Hepatocyte (in vitro differentiated cells): Measurements from ENCODE around the gene F8. TPM values are rescaled to one million over a fixed set of nuclear protein-coding genes. Genes with fewer than 3 reads are reported as not detected.

Source experiments
- DNase-seq: peaks from one replicate; pipeline ENCODE4 v3.0.0-alpha.2; 2016; ENCODE audit warnings: low spot score
- H2AFZ ChIP-seq: fragments of 200-600 bp; sonication (generic); 2 replicates; pipeline ENCODE4 v1.6.0; 2016; ENCODE audit warnings: antibody characterized with exemption, mild to moderate bottlenecking
- H3K27ac ChIP-seq: fragments of 200-600 bp; sonication (generic); 2 replicates; pipeline ENCODE4 v1.5.1; 2016; ENCODE audit warnings: mild to moderate bottlenecking
- H3K27me3 ChIP-seq: fragments of 200-600 bp; sonication (generic); 2 replicates; pipeline ENCODE4 v1.6.1; 2016
- H3K36me3 ChIP-seq: fragments of 200-600 bp; sonication (generic); replicated peaks from 2 replicates; pipeline ENCODE4 v1.5.1; 2016; ENCODE audit warnings: low read depth; ENCODE audit not compliant: insufficient read depth
- H3K4me1 ChIP-seq: fragments of 200-600 bp; sonication (generic); 2 replicates; pipeline ENCODE4 v1.5.1; 2016; ENCODE audit warnings: mild to moderate bottlenecking, moderate library complexity; ENCODE audit not compliant: insufficient read depth
- H3K4me2 ChIP-seq: fragments of 200-600 bp; sonication (generic); 2 replicates; pipeline ENCODE4 v1.6.0; 2016
- H3K4me3 ChIP-seq: fragments of 200-600 bp; sonication (generic); 2 replicates; pipeline ENCODE4 v1.5.1; 2016; ENCODE audit warnings: mild to moderate bottlenecking
- H3K79me2 ChIP-seq: fragments of 200-600 bp; sonication (generic); 2 replicates; pipeline ENCODE4 v1.6.0; 2017; ENCODE audit warnings: mild to moderate bottlenecking
- H3K9me2 ChIP-seq: fragments of 200-600 bp; sonication (generic); replicated peaks from 2 replicates; pipeline ENCODE4 v1.6.0; 2017; ENCODE audit warnings: mild to moderate bottlenecking; ENCODE audit not compliant: insufficient read depth
- H3K9me3 ChIP-seq: fragments of 200-600 bp; sonication (generic); 2 replicates; pipeline ENCODE4 v1.5.1; 2016; ENCODE audit warnings: low read depth, mild to moderate bottlenecking
- H4K20me1 ChIP-seq: fragments of 200-600 bp; sonication (generic); 2 replicates; pipeline ENCODE4 v1.6.0; 2016; ENCODE audit warnings: mild to moderate bottlenecking; ENCODE audit not compliant: insufficient read depth, poor library complexity, severe bottlenecking
- EZH2 ChIP-seq: fragments of 200-600 bp; sonication (generic); IDR thresholded peaks from 2 replicates; pipeline ENCODE4 v1.6.1; 2016; ENCODE audit warnings: antibody characterized with exemption, mild to moderate bottlenecking, borderline replicate concordance
- EZH2phosphoT487 ChIP-seq: fragments of 200-600 bp; sonication (generic); IDR thresholded peaks from one replicate; pipeline ENCODE4 v1.6.1; 2018; ENCODE audit warnings: antibody characterized with exemption, mild to moderate bottlenecking, low read depth, moderate library complexity; ENCODE audit not compliant: unreplicated experiment, severe bottlenecking
- WGBS: methylation state at CpG from one replicate; pipeline ENCODE4 v1.1.6; 2016; ENCODE audit warnings: low lambda C conversion rate; ENCODE audit errors: missing lambda C conversion rate; 5-methylcytosine and 5-hydroxymethylcytosine counted together
- polyA plus RNA-seq: library from polyadenylated mRNA; unstranded; fragments of >200 nt; fragmentation: Nextera tagmentation; extraction: Ambion mirVana; gene quantifications from 2 replicates; pipeline ENCODE4 v1.2.1, GENCODE V29; 2016
- total RNA-seq: library from RNA; depleted of rRNA; stranded (reverse); fragments of >200 nt; gene quantifications from 2 replicates; pipeline ENCODE4 v1.2.3, GENCODE V29; 2014
- TF ChIP-seq, protein P1 (sequence below): fragments of 200-600 bp; sonication (generic); IDR thresholded peaks from 2 replicates; pipeline ENCODE4 v1.5.1; 2016; ENCODE audit warnings: antibody characterized with exemption, mild to moderate bottlenecking; ENCODE audit not compliant: poor library complexity

Gene F8
- total and polyA plus RNA-seq, 2 experiments from 2014 or later: 0.92 to 1.4 TPM

DNA sequence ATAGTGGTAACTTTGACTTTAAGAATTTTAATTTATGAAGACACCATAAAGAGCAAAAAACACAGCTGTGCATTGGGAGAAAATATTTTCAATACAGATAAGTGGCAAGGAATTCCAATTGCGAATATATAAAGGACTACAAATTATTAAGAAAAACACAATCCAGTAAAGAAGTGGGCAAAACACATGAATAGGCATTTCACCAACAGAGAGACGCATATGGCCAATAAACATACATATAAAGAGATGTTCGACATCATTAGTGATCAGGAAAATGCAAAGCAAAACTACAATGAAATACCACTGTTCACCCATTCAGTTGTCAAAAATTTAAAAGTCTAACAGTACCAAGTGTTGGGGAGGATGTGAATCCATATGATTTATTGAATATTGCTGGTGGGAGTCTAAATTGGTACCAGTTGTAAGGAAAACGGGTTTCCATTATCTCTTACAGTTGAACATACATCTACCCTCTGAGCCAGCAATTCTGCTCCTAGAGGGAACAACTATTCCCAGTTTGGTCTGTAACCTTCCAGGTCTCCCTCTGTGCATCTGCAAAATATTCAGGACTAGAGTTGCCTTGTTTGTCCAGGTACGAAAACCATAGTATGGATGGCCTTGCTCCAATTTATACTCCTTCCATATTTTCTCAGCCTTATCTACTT, 215.6 kb downstream of the F8 start:
- Histone ChIP-seq H3K4me2 (no peak overlapping the region), H3K9me3 (no peaks in the 10 kb centered on the region), H2AFZ (no peak overlapping the region), H3K79me2 (peaks cover 3% of the 10 kb centered on the region), H3K4me1 (no peaks in the 10 kb centered on the region), H3K27me3 (no peaks in the 10 kb centered on the region), H4K20me1 (no peaks in the 10 kb centered on the region), H3K27ac (no peak overlapping the region), H3K4me3 (no peak overlapping the region), H3K36me3 (no peaks in the 10 kb centered on the region), H3K9me2 (no peaks in the 10 kb centered on the region)
- no peak for TF ChIP-seq EZH2phosphoT487
- TF ChIP-seq EZH2: no peak
- TF ChIP-seq, protein P1, sequence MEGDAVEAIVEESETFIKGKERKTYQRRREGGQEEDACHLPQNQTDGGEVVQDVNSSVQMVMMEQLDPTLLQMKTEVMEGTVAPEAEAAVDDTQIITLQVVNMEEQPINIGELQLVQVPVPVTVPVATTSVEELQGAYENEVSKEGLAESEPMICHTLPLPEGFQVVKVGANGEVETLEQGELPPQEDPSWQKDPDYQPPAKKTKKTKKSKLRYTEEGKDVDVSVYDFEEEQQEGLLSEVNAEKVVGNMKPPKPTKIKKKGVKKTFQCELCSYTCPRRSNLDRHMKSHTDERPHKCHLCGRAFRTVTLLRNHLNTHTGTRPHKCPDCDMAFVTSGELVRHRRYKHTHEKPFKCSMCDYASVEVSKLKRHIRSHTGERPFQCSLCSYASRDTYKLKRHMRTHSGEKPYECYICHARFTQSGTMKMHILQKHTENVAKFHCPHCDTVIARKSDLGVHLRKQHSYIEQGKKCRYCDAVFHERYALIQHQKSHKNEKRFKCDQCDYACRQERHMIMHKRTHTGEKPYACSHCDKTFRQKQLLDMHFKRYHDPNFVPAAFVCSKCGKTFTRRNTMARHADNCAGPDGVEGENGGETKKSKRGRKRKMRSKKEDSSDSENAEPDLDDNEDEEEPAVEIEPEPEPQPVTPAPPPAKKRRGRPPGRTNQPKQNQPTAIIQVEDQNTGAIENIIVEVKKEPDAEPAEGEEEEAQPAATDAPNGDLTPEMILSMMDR: no peak
- 82% methylated on average over 5 of the region's 5 CpGs for WGBS
- no peak for DNase-seq

DNA sequence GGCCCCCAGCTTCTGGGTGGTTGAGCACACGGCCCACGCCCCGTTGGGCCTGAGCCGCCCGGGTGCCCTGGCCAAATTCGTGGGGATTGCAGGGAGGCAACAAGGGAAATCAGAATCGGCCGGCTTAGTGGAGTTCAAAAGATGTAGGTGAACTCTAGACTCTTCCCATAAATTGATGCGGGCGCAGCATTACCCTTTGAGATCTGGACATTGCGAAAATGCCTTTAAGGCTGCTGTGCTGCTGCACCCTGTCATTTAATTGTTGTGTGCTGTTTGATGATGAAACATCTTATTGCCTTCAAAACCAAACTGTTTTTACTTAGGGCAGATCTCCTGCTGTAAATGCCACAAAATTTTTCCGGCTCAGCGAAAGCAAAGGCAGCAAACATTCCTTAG, 216.8 kb downstream of the F8 start:
- Histone ChIP-seq H4K20me1 (no peaks in the 10 kb centered on the region), H3K36me3 (no peaks in the 10 kb centered on the region), H2AFZ (peak overlapping the region; percentile 54), H3K4me3 (peak overlapping the region; percentile 40), H3K79me2 (peaks cover 3% of the 10 kb centered on the region), H3K27ac (peak overlapping the region; percentile 73), H3K4me1 (peaks cover 7% of the 10 kb centered on the region), H3K9me2 (no peaks in the 10 kb centered on the region), H3K9me3 (no peaks in the 10 kb centered on the region), H3K27me3 (no peaks in the 10 kb centered on the region), H3K4me2 (peak overlapping the region; percentile 87)
- TF ChIP-seq, protein P1: no peak
- no peak for TF ChIP-seq EZH2
- no peak for TF ChIP-seq EZH2phosphoT487
- DNase-seq: no peak
- WGBS: 42% methylated on average over 13 of the region's 13 CpGs

DNA sequence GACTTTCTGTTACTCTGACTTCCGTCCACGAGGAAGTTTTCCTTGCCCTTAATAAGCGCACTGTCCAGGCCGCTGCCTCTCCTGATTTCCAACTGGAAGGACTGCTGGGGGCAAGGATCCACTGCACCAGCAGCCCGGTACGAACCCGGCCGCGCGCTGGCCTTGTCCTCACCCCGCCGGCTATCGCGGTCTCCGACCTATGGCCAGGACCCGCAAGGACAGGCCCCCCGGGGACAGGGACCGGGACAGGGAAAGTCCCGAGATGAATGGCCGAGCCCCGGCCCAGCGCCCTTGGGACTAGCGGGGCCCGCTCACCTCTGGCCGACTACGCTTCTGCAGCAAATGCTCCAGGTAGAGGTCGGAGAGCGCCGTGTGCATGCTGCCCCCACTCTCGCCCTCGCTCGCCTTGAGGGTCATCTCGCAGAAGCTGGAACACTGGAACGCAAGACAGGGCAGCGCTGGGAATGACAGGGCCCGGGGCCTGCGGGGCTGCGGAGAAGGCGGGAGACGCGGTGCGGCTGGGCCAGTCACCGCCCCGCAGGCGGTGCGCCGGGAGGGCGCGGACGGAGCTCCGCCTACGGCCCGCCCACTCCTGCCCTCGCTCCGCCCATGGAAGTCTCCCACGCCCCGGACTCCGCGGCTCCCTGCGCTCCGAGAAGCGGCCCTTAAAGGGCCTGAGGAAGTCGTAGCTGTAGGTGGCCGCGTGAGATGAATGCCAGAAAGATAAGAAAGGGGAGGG, 217.4 kb downstream of the F8 start, which contains the start of gene MPP1:
TSS of gene MPP1 (minus strand) at position 529 of the 739 bp plus-strand sequence. CDS start at position 417, 112 bp downstream.
- Histone ChIP-seq H3K4me1 (peaks cover 7% of the 10 kb centered on the region), H4K20me1 (no peaks in the 10 kb centered on the region), H3K79me2 (peaks cover 3% of the 10 kb centered on the region), H3K27me3 (no peaks in the 10 kb centered on the region), H3K27ac (peak within 1 kb of the TSS; percentile 73), H3K9me2 (no peaks in the 10 kb centered on the region), H3K4me2 (peak within 1 kb of the TSS; percentile 87), H3K4me3 (peak within 1 kb of the TSS; percentile 40), H2AFZ (peak within 1 kb of the TSS; percentile 54), H3K36me3 (no peaks in the 10 kb centered on the region), H3K9me3 (no peaks in the 10 kb centered on the region)
- TF ChIP-seq, protein P1: no peak
- TF ChIP-seq EZH2phosphoT487: no peak
- peak; percentile 86 for DNase-seq
- 32% methylated on average over 64 of the region's 65 CpGs for WGBS
